ENCODE data around the gene POLN.

DNA sequence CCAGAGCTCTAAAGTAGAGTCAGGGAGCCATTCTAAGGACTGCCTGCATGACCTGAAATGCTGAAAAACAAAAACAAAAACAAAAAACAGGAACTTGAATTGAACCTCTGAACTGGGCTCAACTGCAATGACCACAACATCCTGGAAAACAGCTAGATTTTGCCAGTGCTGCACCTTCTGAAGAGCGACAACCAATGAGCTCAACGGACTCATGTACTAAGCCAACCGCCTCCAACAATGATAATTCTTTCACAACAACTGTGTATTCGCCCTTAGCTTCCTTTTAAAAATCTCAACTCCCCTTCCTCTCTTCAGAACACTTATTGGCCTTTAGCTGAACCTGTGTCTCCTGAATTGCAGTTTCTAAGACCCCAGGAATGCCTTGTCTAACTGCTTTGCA, 69.8 kb downstream of the POLN start:
- TF ChIP-seq, protein P1, sequence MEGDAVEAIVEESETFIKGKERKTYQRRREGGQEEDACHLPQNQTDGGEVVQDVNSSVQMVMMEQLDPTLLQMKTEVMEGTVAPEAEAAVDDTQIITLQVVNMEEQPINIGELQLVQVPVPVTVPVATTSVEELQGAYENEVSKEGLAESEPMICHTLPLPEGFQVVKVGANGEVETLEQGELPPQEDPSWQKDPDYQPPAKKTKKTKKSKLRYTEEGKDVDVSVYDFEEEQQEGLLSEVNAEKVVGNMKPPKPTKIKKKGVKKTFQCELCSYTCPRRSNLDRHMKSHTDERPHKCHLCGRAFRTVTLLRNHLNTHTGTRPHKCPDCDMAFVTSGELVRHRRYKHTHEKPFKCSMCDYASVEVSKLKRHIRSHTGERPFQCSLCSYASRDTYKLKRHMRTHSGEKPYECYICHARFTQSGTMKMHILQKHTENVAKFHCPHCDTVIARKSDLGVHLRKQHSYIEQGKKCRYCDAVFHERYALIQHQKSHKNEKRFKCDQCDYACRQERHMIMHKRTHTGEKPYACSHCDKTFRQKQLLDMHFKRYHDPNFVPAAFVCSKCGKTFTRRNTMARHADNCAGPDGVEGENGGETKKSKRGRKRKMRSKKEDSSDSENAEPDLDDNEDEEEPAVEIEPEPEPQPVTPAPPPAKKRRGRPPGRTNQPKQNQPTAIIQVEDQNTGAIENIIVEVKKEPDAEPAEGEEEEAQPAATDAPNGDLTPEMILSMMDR (conservative IDR thresholded peaks at IDR 0.05; ENCODE audit: low read depth, low read length): no peak
- TF ChIP-seq MXI1 (IDR thresholded peaks at IDR 0.05; ENCODE audit: borderline replicate concordance, low read depth, low read length) (no peak), POLR2A (IDR thresholded peaks at IDR 0.05; ENCODE audit: low read depth, low read length) (no peak), RFX5 (IDR thresholded peaks at IDR 0.05; ENCODE audit: low read depth, low read length) (no peak), RAD21 (IDR thresholded peaks at IDR 0.05; ENCODE audit: low read length) (no peak), CHD1 (IDR thresholded peaks at IDR 0.05; ENCODE audit: low read depth, low read length) (no peak), CEBPB (IDR thresholded peaks at IDR 0.05; ENCODE audit: low read depth, low read length) (no peak), FOS (IDR thresholded peaks at IDR 0.05; ENCODE audit: low read depth, low read length) (no peak), SMC3 (IDR thresholded peaks at IDR 0.05; ENCODE audit: low read depth, low read length) (no peak), BHLHE40 (IDR thresholded peaks at IDR 0.05; ENCODE audit: low read depth, low read length) (no peak), MAFK (IDR thresholded peaks at IDR 0.05; ENCODE audit: low read depth, low read length) (no peak), MAZ (IDR thresholded peaks at IDR 0.05; ENCODE audit: borderline replicate concordance, low read depth, low read length) (no peak)
- TF ChIP-seq, protein P2, sequence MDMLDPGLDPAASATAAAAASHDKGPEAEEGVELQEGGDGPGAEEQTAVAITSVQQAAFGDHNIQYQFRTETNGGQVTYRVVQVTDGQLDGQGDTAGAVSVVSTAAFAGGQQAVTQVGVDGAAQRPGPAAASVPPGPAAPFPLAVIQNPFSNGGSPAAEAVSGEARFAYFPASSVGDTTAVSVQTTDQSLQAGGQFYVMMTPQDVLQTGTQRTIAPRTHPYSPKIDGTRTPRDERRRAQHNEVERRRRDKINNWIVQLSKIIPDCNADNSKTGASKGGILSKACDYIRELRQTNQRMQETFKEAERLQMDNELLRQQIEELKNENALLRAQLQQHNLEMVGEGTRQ (IDR thresholded peaks at IDR 0.05; ENCODE audit: low read depth, low read length): no peak
- TF ChIP-seq, protein P3, sequence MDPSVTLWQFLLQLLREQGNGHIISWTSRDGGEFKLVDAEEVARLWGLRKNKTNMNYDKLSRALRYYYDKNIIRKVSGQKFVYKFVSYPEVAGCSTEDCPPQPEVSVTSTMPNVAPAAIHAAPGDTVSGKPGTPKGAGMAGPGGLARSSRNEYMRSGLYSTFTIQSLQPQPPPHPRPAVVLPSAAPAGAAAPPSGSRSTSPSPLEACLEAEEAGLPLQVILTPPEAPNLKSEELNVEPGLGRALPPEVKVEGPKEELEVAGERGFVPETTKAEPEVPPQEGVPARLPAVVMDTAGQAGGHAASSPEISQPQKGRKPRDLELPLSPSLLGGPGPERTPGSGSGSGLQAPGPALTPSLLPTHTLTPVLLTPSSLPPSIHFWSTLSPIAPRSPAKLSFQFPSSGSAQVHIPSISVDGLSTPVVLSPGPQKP (IDR thresholded peaks at IDR 0.05; ENCODE audit: borderline replicate concordance, low read depth, low read length): no peak

Data from IMR-90 (cell line).